CD14-positive monocyte (primary cell): ENCODE results near the gene SLC24A4. TPM values are rescaled to one million over a fixed set of nuclear protein-coding genes. Genes with fewer than 3 reads are reported as not detected.

Experiments
- DNase-seq, 3 donors: peaks; one replicate each; pipeline ENCODE4 v3.0.0-alpha.2; 2011 to 2022
- H2AFZ ChIP-seq: 2 replicates; pipeline ENCODE4 v1.6.0; 2012; ENCODE audit warnings: mild to moderate bottlenecking, low read depth, low read length, inconsistent platforms; ENCODE audit not compliant: insufficient read depth, poor library complexity, severe bottlenecking
- H3K27ac ChIP-seq, 2 donors: 1 replicate in 1 of 2; 2 replicates in 1 of 2; pipeline ENCODE4 v1.5.1; 2012 to 2013; ENCODE audit warnings: low read length in 2 of 2, control low read depth in 1 of 2, inconsistent platforms in 1 of 2, low read depth in 1 of 2, mild to moderate bottlenecking in 1 of 2
- H3K27me3 ChIP-seq, 2 donors: one replicate each; pipeline versions ENCODE4 v1.6.0 to v1.6.1; 2011 to 2013; ENCODE audit warnings: low read length in 2 of 2; ENCODE audit not compliant: control insufficient read depth in 2 of 2, insufficient read depth in 2 of 2
- H3K36me3 ChIP-seq, 2 donors: replicated peaks in 1 of 2; 1 replicate in 1 of 2; 2 replicates in 1 of 2; pipeline versions ENCODE4 v1.5.1 to v1.6.1; 2012 to 2013; ENCODE audit warnings: low read length in 2 of 2, control low read depth in 1 of 2, inconsistent platforms in 1 of 2, mild to moderate bottlenecking in 1 of 2; ENCODE audit not compliant: insufficient read depth in 2 of 2, control insufficient read depth in 1 of 2
- H3K4me1 ChIP-seq, 2 donors: 1 replicate in 1 of 2; 2 replicates in 1 of 2; pipeline versions ENCODE4 v1.5.1 to v1.6.1; 2012 to 2013; ENCODE audit warnings: low read length in 2 of 2, control low read depth in 1 of 2, inconsistent platforms in 1 of 2, mild to moderate bottlenecking in 1 of 2, moderate library complexity in 1 of 2; ENCODE audit not compliant: insufficient read depth in 2 of 2, control insufficient read depth in 1 of 2
- H3K4me2 ChIP-seq: replicated peaks from 2 replicates; pipeline ENCODE3; 2012; ENCODE audit warnings: low read length, moderate library complexity, mild to moderate bottlenecking; ENCODE audit not compliant: poor library complexity, severe bottlenecking; ENCODE audit errors: extremely low read depth
- H3K4me3 ChIP-seq, 3 experiments: fragments of 200-600 bp in 1 of 3; sonication (generic) in 1 of 3; replicated peaks in 1 of 3; 1 replicate in 2 of 3; 2 replicates in 1 of 3; pipeline ENCODE4 v1.5.1; 2011 to 2013; ENCODE audit warnings: low read length in 3 of 3, mild to moderate bottlenecking in 3 of 3, control low read depth in 2 of 3, low read depth in 2 of 3, inconsistent platforms in 1 of 3, moderate library complexity in 1 of 3
- H3K79me2 ChIP-seq: 2 replicates; pipeline ENCODE4 v1.6.0; 2012; ENCODE audit warnings: mild to moderate bottlenecking, control low read depth, inconsistent platforms, low read length, moderate library complexity; ENCODE audit not compliant: insufficient read depth
- H3K9ac ChIP-seq: 2 replicates; pipeline ENCODE4 v1.6.0; 2017; ENCODE audit warnings: low read length, mild to moderate bottlenecking; ENCODE audit not compliant: insufficient read depth, poor library complexity, severe bottlenecking
- H3K9me3 ChIP-seq, 2 donors: replicated peaks in 1 of 2; 1 replicate in 1 of 2; 2 replicates in 1 of 2; pipeline versions ENCODE4 v1.5.1 to v1.6.1; 2012 to 2013; ENCODE audit warnings: low read length in 2 of 2, control low read depth in 1 of 2; ENCODE audit not compliant: control insufficient read depth in 1 of 2, insufficient read depth in 1 of 2
- H4K20me1 ChIP-seq: 2 replicates; pipeline ENCODE4 v1.6.0; 2012; ENCODE audit warnings: mild to moderate bottlenecking, low read length, control low read depth, moderate library complexity; ENCODE audit not compliant: insufficient read depth
- H3K27ac Mint-ChIP-seq, 7 donors: one replicate each; pipeline ENCODE4 v1.8.0; 2020; ENCODE audit warnings: mild to moderate bottlenecking in 7 of 7, mixed read lengths in 7 of 7, moderate library complexity in 6 of 7, inconsistent platforms in 2 of 7
- H3K27me3 Mint-ChIP-seq, 3 donors: one replicate each; pipeline ENCODE4 v1.8.0; 2021 to 2022; ENCODE audit warnings: low read depth in 3 of 3, mild to moderate bottlenecking in 3 of 3, mixed read lengths in 3 of 3, moderate library complexity in 3 of 3, inconsistent platforms in 1 of 3
- H3K36me3 Mint-ChIP-seq, 2 donors: one replicate each; pipeline ENCODE4 v1.8.0; 2020; ENCODE audit warnings: mixed read lengths in 2 of 2, inconsistent platforms in 1 of 2, mild to moderate bottlenecking in 1 of 2
- H3K4me1 Mint-ChIP-seq: one replicate; pipeline ENCODE4 v1.8.0; 2020; ENCODE audit warnings: mild to moderate bottlenecking, mixed read lengths
- H3K4me3 Mint-ChIP-seq, 2 donors: one replicate each; pipeline ENCODE4 v1.8.0; 2020; ENCODE audit warnings: mild to moderate bottlenecking in 2 of 2, mixed read lengths in 2 of 2, moderate library complexity in 1 of 2
- H3K9me3 Mint-ChIP-seq, 7 donors: one replicate each; pipeline ENCODE4 v1.8.0; 2020 to 2022; ENCODE audit warnings: mixed read lengths in 7 of 7, mild to moderate bottlenecking in 6 of 7, moderate library complexity in 6 of 7, inconsistent platforms in 2 of 7
- CTCF ChIP-seq: fragments of 200-600 bp; IDR thresholded peaks from one replicate; pipeline ENCODE4 v1.8.0; 2022; ENCODE audit warnings: antibody characterized with exemption, mild to moderate bottlenecking
- WGBS: methylation state at CpG from one replicate; pipeline ENCODE4 v1.1.5; 2013; ENCODE audit warnings: missing lambda C conversion rate; ENCODE audit not compliant: insufficient coverage; 5-methylcytosine and 5-hydroxymethylcytosine counted together
- intact Hi-C, 2 donors: fragments of 100-400 bp; cut with micrococcal nuclease; formaldehyde crosslinking; loops; one replicate each; pipeline versions ENCODE4 v1.15.0 to v1.15.1; 2023
- polyA plus RNA-seq, 3 donors: library from polyadenylated mRNA; depleted of rRNA in 1 of 3; unstranded in 2 of 3; stranded (reverse) in 1 of 3; fragments of 300-500 nt in 2 of 3; fragments of >200 nt in 1 of 3; fragmentation: Illumina TruSeq in 2 of 3; gene quantifications; 1 replicate in 2 of 3; 2 replicates in 1 of 3; pipeline ENCODE4 v1.2.3, GENCODE V29; 2012 to 2021

The SLC24A4 gene
- polyA plus RNA-seq, 3 donors, result 20.0 to 41.9 (median 26.5) TPM

GRCh38 chr14:92323916-92324818 lies 1.2 kb downstream of the SLC24A4 start:
- WGBS, result 9% methylated on average over 27 of the region's 42 CpGs
- H3K4me3 ChIP-seq, result peak overlapping the region; percentile 48 to 86 (median 78)
- intact Hi-C loops, result no loop called here

More at GRCh38 chr14:92323916-92324818, 1.2 kb downstream of the SLC24A4 start:
- peak in 2 of 3 donors; percentile 39 to 48 for DNase-seq
- Histone ChIP-seq H3K27ac (no peak overlapping the region), H4K20me1 (peaks cover 25% of the 10 kb centered on the region), H3K36me3 (peaks cover 9 to 29% of the 10 kb centered on the region in 2 donors), H2AFZ (peak overlapping the region; percentile 84), H3K4me2 (peak overlapping the region; percentile 95), H3K9ac (peak overlapping the region; percentile 51), H3K79me2 (no peaks in the 10 kb centered on the region), H3K4me1 (peaks cover 30 to 44% of the 10 kb centered on the region in 2 donors), H3K9me3 (peaks cover 0 to 5% of the 10 kb centered on the region in 2 donors), H3K27me3 (peaks cover 25 to 56% of the 10 kb centered on the region in 2 donors)
- H3K36me3 Mint-ChIP-seq, result peaks cover 40 to 47% of the 10 kb centered on the region in 2 donors
- peaks cover 0 to 19% (median 0%) of the 10 kb centered on the region in 7 donors for H3K9me3 Mint-ChIP-seq
- H3K27ac Mint-ChIP-seq, result peak overlapping the region in 4 of 7 donors; percentile 40 to 66 (median 46)
- H3K4me1 Mint-ChIP-seq, result peaks cover 48% of the 10 kb centered on the region
- no peak for TF ChIP-seq CTCF
- H3K4me3 Mint-ChIP-seq, result peak overlapping the region; percentile 90 to 95
- H3K27me3 Mint-ChIP-seq, result peaks cover 61 to 74% (median 71%) of the 10 kb centered on the region in 3 donors
